NCI-H1694 (cell line): ENCODE results near the gene CD151.

Source experiments
- DNase-seq: peaks from one replicate; lab custom pipeline; 2025; lab: John Stamatoyannopoulos, UW

The CD151 gene

DNA sequence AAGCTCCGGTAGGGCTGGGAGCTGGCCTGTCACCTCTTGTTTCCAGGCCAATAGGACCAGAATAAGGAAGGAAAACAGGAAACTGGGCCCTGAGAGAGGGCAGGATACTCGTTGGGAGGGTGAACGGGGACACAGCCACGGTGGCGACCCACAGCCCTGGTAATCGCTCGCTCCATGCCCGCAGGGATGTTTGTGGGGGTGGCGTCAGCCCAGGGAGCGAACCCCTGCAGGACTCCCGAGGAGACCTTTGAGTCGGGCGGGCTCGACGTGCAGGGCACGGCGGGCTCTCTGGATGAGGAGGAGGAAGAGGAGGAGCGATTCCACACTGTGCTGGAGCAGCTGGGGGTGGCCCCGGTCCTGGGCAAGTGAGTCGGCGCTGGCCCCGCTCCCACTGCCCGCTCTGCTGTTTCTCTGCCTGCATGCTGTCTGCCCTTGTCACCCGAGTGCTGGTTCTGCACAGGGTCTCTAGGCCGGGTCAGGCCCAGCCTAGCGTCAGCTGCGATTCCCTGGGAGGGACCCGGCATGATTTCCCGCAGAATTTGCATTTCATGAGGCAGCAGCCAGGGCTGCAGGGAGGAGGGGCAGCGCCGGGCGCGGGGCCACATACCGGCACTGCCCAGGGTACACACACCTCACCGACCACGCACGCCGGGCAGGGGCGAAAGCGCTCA is 3.4 kb upstream of the CD151 start:
- DNase-seq: no peak

DNA sequence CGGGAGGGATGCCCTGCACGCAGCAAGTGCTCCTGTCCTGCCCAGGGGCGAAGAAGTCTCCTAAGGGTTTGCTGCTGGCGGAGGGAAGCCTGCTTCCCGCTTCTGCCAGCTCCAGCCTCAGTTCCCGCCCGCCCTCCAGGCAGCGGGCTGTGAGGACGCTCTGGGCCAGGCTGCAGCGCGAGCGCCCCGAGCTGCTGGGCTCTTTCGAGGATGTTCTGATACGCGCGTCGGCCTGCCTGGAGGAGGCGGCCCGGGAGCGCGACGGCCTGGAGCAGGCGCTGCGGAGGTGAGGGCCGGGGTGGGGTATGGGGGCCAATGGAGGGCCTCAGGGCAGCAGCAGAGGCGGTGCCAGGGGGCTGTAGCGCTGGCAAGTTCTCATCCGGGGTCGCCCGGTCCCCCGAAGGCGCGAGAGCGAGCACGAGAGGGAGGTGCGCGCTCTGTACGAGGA is 2.9 kb upstream of the CD151 start:
- DNase-seq: no peak

DNA sequence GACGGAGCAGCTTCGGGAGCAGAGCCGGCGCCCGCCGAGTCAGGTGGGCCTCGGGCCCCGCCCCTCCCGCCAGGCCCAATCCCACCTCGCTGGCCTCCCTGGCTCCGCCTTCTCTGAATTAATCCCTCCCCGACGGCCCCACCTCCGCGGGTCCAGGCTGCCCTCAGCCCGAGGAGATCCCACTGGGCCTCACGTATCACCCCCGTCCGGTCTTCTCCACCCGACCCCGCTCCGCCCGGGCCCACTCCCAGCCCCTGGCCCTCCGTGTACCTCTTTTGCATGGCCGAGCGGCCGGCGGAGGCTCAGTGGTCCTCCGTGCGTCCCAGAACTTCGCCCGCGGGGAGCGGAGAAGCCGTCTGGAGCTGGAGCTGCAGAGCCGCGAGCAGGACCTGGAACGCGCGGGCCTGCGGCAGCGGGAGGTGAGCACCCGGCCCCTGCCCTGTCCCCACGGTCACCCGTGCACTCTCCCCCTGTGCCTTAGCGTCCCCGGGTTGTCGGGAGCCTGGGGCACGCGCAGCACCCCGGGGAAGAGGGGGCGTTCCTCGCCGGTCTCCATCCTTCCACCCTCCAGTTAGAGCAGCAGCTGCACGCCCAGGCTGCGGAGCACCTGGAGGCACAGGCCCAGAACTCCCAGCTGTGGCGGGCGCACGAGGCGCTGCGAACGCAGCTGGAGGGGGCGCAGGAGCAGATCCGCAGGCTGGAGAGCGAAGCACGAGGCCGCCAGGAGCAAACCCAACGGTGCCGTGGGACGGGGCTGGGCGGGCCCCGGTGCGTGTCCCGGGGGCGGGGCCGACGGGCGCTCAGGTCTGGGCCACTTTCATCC is 2.2 kb upstream of the CD151 start:
- peak; percentile 54 for DNase-seq

DNA sequence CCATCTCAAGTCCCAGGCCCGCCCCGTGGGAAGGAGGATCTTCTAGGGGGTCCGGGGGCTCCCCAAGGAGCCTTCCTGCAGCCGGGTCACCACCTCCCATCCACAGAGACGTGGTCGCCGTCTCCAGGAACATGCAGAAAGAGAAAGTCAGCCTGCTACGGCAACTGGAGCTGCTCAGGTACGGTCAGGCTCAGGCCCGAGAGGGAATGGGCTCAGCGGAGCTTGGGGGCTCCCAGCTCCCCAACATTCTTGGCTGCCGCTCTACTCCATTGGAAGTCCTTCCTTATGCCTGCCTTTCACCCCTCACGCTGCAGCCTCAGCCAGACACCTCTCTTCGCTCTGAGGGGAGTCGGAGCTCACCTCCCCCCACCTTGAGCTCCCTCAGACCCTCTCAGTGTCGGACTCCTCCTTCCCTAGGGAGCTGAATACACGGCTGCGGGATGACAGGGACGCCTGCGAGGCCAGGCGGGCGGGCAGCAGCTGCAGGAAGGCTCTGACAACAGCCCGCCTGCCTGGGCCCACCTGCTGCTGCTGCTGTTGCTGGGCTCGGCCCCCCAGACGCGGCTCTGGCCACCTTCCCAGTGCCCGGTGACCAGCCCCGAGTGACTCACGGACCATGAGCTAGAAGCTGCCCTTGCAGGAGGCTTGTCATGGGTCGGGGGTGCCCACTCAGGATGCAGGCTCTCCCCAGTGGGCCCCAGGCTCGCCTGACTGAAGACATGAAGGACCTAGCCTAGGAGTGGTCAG is 1.5 kb upstream of the CD151 start:
- DNase-seq: no peak

DNA sequence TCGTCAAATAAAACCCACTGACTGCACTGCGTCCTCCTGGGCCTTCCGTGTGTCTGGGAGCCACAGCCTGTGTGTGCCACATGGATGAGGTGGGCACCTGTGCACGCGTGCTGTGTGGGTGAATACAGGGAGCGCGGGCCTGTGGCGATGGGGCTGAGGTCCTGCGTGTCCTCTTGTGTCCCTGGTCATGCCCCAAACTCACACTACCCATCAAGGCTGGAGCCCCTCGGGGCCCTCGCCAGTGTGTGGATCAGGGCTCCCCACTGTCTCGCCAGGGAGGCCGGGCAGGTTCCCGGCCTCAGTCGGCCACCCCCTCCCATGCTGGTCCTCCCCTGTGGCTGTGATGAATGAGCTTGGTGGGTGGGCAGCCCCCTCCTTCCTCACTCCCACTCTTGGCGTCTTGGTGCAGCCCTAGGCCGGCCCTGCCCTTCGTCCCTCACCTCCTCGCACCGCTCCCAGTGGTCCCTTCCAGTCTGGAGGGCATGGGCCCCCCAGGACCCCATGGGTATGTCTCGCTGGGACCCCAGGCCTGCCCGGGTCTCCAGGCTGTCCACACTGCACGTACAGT is 707 bp upstream of the CD151 start:
- DNase-seq: no peak

DNA sequence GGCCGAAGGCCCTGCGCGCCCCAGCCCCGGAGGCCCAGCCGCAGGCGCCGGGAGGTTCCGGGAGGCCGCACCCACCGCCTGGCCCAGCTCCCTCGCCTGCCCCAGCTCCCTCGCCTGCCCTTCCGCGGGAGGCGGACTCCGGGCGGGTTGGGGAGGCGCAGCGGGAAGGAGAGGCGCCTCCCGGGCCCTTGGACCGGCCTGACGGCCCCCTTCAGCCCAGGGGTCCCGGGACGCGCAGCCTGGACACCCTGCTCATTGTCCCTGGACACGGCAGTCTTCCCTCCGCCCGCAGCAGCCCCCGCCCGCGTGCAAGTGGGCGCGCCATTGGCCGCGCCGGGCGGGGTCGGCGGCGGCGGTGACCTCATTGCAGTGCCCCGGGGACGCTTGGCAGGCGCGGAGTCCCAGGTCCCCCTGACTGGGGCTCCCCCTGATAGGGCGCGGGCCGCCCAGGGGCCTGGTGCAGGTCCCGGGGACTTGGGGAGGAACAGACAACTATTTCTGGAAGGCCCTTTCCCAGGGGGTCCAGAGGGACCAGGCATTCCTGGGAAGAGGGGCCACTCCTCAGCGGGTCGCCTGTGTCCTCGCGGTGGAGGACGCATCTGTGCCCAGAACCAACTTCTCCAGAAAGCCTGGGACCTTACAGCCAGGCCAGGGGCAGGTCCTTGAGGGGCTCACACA is 501 bp downstream of the CD151 start:
- no peak for DNase-seq

DNA sequence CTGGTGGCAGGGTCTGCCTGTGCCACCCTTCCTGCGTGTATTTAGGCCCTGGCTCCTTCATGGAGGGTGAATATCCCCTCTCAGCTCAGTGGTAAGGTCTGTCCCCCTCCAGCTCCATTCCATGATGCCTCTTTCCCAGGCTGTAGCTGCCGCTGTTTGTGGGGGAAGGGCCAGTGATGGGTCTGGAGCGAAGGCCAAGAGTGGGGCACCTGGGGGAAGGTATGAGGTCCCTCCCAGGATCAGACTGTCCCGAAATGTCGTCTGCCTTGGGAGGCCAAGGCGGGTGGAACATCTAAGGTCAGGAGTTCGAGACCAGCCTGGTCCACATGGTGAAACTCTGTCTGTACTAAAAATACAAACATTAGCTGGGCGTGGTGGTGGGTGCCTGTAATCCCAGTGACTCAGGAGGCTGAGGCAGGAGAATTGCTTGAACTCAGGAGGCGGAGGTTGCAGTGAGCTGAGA is 1.1 kb downstream of the CD151 start:
- no peak for DNase-seq

DNA sequence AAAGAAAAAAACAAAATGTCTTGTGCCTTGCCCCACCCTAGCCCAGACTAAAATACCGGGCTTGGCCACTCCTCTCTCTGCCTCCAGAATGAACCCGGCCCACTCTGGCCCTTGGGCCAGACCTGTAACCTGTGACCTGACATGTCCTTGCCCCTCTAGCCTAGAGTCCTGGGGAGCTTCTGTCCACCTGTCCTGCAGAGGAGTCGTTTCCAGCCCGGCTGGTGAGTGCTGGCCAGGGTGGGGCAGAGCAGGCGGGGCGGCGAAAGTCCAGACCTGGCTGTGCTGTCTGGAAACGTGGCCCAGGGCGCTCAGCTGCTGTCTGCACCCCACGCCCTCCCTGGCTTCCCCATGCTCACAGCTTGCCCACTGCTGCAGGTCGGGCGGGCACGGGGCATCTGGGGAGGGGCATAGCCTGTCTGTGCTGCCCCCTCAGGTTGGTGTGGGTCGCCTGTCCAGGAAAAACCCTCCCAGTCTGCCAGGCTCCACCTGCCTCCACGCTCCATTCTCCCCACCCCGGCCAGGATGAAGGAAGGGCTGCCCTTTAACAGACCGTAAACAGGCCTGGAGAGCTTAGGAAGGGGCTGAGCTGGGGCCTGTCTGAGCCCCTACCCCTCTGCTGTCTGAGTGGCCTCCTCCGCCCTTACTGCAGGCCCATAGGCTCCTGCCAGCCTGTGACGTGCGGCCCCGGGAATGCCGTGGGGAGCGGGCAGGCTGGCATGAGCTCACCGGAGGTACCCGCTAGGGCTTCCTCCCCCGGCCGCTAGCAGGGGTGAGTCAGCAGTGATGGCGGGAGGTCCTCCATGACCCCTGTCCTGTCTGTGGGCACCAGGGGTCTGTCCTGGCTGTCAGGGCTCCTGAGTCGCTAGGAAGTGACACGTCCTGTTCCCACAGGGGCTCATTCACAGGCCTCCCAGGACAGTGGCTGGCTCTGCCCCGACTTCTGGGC is 1.9 kb downstream of the CD151 start:
- DNase-seq: no peak

DNA sequence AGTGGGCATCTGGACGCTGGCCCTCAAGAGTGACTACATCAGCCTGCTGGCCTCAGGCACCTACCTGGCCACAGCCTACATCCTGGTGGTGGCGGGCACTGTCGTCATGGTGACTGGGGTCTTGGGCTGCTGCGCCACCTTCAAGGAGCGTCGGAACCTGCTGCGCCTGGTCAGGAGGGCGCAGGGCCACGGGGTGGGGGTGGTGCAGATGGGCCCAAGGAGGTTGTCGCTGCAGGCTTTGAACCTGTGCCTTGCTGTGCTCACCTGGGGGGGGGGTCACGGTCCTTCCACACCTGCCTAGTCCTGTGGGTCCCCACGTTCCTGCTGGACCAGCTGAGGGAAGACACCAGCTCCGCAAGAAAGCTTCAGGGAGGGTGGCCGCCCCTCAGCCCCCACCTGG is 3.5 kb downstream of the CD151 start:
- no peak for DNase-seq

DNA sequence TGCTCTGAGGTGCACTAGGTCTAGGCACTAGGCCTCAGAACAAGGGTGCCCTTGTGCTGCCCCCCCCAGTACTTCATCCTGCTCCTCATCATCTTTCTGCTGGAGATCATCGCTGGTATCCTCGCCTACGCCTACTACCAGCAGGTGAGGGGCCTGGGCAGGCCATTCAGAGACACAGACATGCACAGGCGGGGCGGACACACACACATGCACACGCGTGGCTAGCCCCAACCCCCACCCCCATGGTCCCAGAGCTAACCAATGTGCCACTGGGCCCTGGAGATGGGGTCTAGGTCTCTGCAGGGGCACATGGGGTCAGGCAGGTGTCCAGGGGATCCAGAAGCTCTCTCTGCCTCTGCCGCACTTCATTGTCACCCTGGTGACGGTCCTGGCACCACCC is 3.9 kb downstream of the CD151 start:
- no peak for DNase-seq

DNA sequence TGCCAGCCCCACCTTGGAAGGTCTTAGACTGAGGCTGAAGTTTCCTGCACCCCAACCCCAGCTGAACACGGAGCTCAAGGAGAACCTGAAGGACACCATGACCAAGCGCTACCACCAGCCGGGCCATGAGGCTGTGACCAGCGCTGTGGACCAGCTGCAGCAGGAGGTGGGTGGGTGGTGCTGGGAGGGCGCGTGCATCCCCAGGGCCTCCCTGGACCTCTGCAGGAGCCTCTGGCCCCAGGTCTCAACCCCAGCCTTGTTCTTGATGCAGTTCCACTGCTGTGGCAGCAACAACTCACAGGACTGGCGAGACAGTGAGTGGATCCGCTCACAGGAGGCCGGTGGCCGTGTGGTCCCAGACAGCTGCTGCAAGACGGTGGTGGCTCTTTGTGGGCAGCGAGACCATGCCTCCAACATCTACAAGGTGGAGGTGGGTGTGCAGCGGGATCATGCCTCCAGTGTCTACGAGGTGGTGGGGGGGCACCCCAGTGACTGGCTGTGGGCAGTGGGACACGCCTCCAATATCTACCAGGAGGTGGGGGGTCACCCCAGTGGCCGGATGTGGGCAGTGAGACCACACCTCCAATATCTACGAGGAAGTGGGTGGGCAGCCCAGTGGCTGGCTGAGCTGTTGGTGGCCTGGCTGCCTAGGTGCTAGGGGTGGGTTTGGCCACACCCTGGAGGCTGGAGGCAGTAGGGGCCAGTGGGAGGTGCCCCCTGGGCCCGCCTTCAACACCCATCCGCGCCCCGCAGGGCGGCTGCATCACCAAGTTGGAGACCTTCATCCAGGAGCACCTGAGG is 4.6 kb downstream of the CD151 start:
- DNase-seq: no peak

DNA sequence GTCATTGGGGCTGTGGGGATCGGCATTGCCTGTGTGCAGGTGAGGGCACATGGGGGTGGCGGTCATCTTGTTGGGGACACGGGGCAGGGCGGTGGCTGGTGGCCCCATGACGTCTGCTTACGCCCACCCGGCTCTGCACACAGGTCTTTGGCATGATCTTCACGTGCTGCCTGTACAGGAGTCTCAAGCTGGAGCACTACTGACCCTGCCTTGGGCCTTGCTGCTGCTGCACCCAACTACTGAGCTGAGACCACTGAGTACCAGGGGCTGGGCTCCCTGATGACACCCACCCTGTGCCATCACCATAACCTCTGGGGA is 5.2 kb downstream of the CD151 start:
- DNase-seq: no peak

DNA sequence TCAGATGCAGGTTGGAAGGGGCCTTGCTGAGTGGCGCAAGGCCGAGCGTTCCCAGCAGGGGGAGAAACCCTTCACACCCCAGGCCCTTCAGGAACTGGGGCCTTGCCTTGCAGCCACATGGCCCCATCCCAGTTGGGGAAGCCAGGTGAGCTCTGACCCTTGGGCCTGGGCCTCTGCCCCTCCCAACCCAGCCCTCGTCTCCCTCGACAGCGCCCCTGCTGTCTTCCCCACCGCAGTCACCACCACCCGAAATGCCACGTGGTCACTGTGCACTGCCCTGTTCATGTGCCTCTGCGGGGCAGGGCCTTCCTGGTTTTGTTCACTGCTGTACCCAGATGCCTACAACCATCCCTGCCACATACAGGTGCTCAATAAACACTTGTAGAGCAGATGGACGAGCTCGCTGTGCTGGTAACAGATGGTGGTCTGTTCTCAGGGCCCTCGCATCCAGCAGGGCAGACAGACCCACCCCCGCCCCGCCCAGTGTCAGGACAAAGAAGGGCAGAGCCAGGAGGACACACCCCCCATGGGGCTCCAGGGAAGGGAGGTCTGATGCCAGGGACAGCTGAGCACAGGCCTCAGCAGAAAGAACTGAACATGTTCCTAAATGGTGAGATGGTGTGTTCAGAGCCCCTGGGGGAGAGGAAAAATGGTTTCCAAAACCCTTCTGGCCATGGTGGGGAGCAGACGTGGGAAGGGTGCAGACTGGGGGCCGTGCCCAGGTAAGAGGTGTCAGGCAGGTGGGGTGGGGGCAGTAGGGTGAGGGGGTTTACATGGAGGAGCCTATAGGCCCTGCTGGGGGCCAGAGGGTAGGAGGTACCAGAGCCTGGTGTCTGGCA is 5.9 kb downstream of the CD151 start:
- DNase-seq: no peak

DNA sequence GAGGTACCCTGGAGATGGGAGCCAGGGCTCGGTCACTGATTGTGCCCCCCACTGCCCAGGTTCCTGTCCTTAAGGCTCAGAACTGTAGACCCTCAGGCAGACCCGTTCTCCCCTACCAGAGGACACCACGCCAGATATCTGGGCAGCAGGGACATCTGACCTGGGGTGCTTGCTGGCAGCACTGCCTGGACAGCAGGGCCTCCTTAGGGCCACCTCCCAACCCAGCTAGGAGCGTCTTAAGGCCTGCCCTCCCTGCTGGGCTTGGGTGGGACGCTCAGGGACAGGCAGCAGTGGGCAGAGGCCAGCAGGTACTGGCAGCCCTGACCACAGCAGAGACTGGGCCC is 6.5 kb downstream of the CD151 start:
- no peak for DNase-seq

DNA sequence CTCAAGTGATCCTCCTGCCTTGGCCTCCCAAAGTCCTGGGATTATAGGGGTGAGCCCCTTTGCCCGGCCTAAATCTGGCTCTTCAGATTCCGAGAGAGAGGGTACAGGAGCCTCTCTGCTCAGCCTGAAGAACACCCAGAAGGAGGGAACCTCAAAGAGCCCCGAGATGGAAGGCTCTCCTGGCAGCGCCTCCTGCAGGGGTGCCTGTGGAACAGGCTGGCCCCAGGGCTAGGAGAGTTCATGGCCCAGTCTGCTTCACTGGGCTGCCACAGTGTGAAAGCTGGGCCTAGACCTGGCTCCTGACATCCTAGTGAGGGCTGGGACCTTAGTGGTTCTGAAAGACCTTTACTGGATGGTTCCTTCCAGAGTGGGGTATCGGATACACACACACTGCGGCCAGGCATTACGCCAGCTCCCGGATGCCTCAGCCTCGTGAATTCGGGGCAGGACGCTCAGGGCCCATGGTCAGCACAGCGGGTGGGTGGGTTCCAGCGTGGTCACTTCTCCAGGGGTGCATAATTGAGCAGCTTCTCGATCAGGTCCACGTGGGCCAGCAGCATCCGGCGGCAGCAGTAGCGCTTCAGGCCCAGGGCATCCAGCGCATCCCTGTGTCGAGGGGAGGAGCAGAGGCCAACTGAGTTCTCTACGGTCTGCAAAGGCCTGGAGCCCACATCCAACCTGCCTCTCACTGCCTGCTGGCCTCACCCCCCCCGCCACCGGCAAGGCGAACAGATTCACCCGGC is 7.3 kb downstream of the CD151 start:
- no peak for DNase-seq

DNA sequence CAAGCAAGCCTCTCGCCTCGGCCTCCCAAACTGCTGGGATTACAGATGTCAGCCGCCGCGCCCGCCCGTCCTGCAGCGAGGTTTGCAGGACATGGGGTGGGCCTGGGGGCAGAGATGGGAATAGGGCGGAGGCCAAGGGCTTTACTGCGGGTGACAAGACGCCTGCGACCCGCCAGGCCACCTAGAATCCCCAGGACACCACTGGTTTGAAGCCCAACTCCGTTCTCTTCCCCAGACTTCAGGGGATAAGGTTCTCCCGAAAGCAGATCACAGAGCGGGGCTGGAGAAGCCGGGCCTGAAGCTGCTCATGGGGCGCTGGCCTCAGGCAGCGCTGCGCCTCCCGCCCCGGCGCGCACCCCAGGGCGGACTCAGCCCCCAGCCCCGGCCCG is 9.2 kb downstream of the CD151 start:
- DNase-seq: no peak

DNA sequence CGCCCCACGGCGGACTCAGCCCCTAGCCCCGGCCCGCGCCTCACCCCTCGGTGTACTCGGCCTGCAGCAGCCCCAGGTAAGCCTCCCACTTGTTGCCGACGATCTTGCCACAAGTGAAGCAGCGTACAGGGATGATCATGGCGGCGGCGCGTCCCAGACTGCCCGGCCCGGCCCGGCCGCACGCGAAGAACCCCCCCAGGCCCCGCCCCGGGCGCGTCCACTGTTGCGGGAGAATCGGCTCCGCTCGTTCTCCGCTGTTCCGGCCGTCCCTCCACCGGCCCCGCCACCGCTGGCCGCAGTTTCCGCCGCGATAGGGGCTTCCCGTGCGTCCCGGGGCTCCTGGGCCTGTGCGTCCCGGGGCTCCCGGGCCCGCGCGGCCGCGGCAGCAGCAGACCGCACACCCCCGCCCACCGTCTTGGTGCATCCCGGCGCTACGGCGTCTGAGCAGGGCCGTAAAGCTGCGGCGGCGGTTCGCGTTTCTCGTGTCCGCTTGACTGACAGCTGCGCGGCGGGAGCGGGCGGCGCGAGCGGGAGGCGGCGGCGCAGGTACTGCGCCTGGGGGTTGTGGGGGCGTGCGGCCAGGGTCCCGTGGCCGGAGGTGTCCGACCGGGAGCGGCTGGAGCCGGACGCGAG is 9.7 kb downstream of the CD151 start, which contains the start of the genes POLR2L and TSPAN4:
Gene POLR2L (minus strand): TSS at position 160 of the 633 bp plus-strand sequence. CDS start 21 bp downstream, at position 139.
Gene TSPAN4 (plus strand): TSS at position 483 of the 633 bp plus-strand sequence. CDS start 7,453 bp downstream, outside the sequence.
- DNase-seq: peak; percentile 53
